ENCODE results near the gene ARHGAP26.

The ARHGAP26 gene

GRCh38 chr5:142814122-142814521 is 43.9 kb downstream of the ARHGAP26 start:
- no peak for DNase-seq (ENCODE audit: low spot score)

- no peak for DNase-seq (ENCODE audit: low spot score)
Measured at GRCh38 chr5:142815469-142815868, 45.3 kb downstream of the ARHGAP26 start.

- no peak for DNase-seq (ENCODE audit: low spot score)
Measured at GRCh38 chr5:142816531-142817430, 46.6 kb downstream of the ARHGAP26 start.

- DNase-seq (ENCODE audit: low spot score) = no peak
Measured at GRCh38 chr5:142817949-142818431, 47.8 kb downstream of the ARHGAP26 start.

- DNase-seq (ENCODE audit: low spot score) = no peak
Measured at GRCh38 chr5:142819292-142819691, 49.1 kb downstream of the ARHGAP26 start.

GRCh38 chr5:142819825-142820224 is 49.6 kb downstream of the ARHGAP26 start:
- no peak for DNase-seq (ENCODE audit: low spot score)

GRCh38 chr5:142820447-142820846 is 50.3 kb downstream of the ARHGAP26 start:
- DNase-seq (ENCODE audit: low spot score) = peak; percentile 40

GRCh38 chr5:142821034-142821732 is 51.0 kb downstream of the ARHGAP26 start:
- no peak for DNase-seq (ENCODE audit: low spot score)

GRCh38 chr5:142821733-142822487 is 51.7 kb downstream of the ARHGAP26 start:
- no peak for DNase-seq (ENCODE audit: low spot score)

- DNase-seq (ENCODE audit: low spot score) = no peak
Measured at GRCh38 chr5:142823126-142823525, 52.9 kb downstream of the ARHGAP26 start.

- no peak for DNase-seq (ENCODE audit: low spot score)
Measured at GRCh38 chr5:142823806-142824205, 53.6 kb downstream of the ARHGAP26 start.

- DNase-seq (ENCODE audit: low spot score) = no peak
Measured at GRCh38 chr5:142824391-142824790, 54.2 kb downstream of the ARHGAP26 start.

- DNase-seq (ENCODE audit: low spot score) = no peak
Measured at GRCh38 chr5:142825378-142826089, 55.4 kb downstream of the ARHGAP26 start.

- no peak for DNase-seq (ENCODE audit: low spot score)
Measured at GRCh38 chr5:142826093-142826492, 55.9 kb downstream of the ARHGAP26 start.

GRCh38 chr5:142826741-142827492 is 56.7 kb downstream of the ARHGAP26 start:
- no peak for DNase-seq (ENCODE audit: low spot score)

- no peak for DNase-seq (ENCODE audit: low spot score)
Measured at GRCh38 chr5:142827934-142828576, 57.9 kb downstream of the ARHGAP26 start.

- no peak for DNase-seq (ENCODE audit: low spot score)
Measured at GRCh38 chr5:142828797-142829535, 58.8 kb downstream of the ARHGAP26 start.

GRCh38 chr5:142829801-142830220 is 59.6 kb downstream of the ARHGAP26 start:
- no peak for DNase-seq (ENCODE audit: low spot score)

GRCh38 chr5:142830241-142831008 is 60.2 kb downstream of the ARHGAP26 start:
- DNase-seq (ENCODE audit: low spot score) = no peak

All from HuH-7 (cell line).